Measurements from ENCODE around the gene NPPA. TPM values are rescaled to one million over a fixed set of nuclear protein-coding genes. Genes with fewer than 3 reads are reported as not detected.

The NPPA gene
- total RNA-seq, 1 experiment from 2014 or later: not detected

DNA sequence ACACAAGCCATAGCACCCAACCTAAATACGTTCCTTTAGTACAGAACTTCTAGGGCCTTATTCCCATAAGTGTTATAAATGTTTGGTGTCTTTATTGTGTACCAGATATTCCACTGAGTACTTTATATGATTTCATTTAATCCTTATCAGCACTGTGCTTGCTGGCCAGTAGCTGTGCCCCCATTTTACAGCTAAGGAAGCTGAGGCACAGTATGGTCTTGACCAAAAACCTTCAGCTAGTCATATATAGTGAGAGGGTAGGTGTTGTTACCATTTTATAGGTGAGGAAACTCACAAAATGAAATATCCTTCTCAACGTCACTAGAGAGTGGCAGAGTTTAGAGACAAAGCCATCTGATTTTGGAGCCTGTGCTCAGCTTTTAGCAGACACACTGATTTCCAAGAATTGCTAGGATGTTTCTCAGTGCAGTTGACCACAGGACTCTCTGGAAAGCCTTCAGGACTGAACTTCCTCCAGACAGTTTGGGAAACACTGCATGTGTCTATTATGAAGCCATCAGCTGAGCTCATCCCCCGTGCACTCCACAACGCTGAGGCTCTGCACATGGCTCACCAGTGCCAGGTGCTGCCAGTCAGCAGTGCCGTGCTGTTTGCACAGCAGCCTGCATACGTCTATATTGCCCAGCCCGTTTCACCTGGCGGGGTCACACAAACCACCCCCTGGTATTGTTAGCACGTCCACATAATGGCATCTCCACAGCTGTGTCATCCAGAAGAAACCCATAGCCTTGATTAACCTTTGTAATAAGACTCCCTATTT is 15.4 kb downstream of the NPPA start:
- BruUV-seq (replicated peaks): no TSS peak
- Histone ChIP-seq H3K27ac (no peak overlapping the region), H3K4me3 (no peak overlapping the region), H3K9me3 (ENCODE audit: insufficient read depth, low read depth) (no peaks in the 10 kb centered on the region), H3K27me3 (ENCODE audit: insufficient read depth, low read depth) (no peaks in the 10 kb centered on the region), H3K79me2 (ENCODE audit: low read depth) (no peaks in the 10 kb centered on the region), H2AFZ (no peak overlapping the region), H3K9me2 (ENCODE audit: insufficient read depth) (no peaks in the 10 kb centered on the region), H3K4me1 (replicated peaks; ENCODE audit: insufficient read depth) (no peaks in the 10 kb centered on the region), H3F3A (ENCODE audit: insufficient read depth, low read depth) (no peaks in the 10 kb centered on the region), H3K36me3 (ENCODE audit: low read depth) (no peaks in the 10 kb centered on the region), H4K20me1 (ENCODE audit: insufficient read depth) (no peaks in the 10 kb centered on the region), H3K4me2 (no peak overlapping the region)
- ChIA-PET CTCF (no interaction called here), POLR2A (ENCODE audit: unreplicated experiment) (interaction anchor here (0.6 kb wide), 1 partner anchor 142 kb away, joined by 3 read pairs; no protein-coding TSS in a partner anchor)
- TF ChIP-seq EZH2 (IDR thresholded peaks at IDR 0.05; ENCODE audit: low read depth): no peak
- TF ChIP-seq, protein P1, sequence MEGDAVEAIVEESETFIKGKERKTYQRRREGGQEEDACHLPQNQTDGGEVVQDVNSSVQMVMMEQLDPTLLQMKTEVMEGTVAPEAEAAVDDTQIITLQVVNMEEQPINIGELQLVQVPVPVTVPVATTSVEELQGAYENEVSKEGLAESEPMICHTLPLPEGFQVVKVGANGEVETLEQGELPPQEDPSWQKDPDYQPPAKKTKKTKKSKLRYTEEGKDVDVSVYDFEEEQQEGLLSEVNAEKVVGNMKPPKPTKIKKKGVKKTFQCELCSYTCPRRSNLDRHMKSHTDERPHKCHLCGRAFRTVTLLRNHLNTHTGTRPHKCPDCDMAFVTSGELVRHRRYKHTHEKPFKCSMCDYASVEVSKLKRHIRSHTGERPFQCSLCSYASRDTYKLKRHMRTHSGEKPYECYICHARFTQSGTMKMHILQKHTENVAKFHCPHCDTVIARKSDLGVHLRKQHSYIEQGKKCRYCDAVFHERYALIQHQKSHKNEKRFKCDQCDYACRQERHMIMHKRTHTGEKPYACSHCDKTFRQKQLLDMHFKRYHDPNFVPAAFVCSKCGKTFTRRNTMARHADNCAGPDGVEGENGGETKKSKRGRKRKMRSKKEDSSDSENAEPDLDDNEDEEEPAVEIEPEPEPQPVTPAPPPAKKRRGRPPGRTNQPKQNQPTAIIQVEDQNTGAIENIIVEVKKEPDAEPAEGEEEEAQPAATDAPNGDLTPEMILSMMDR (conservative IDR thresholded peaks at IDR 0.05): no peak
- intact Hi-C loops (cut with micrococcal nuclease; ENCODE audit: unreplicated experiment): loop anchor here (1.0 to 10.0 kb wide), 2 partner anchors 47 to 373 kb away; no protein-coding TSS in a partner anchor
- DNase-seq: no peak

DNA sequence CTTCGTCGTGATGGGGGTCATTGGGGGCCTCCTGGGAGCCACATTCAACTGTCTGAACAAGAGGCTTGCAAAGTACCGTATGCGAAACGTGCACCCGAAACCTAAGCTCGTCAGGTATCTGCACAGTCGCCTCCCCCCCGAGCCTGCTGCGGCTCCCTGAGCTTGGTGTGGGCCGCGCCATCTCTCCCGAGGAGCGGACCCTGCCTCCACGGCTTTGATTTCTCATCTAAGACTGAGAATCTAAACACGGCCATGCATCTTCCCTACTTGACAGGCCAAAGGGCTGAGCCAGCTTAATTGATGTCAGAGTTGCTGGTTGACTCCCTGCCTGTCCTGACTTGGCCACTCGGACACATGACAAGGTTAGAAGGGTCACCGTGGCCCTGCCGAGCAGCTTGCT is 19.1 kb downstream of the NPPA start:
- POLR2A ChIA-PET (ENCODE audit: unreplicated experiment): no interaction called here

DNA sequence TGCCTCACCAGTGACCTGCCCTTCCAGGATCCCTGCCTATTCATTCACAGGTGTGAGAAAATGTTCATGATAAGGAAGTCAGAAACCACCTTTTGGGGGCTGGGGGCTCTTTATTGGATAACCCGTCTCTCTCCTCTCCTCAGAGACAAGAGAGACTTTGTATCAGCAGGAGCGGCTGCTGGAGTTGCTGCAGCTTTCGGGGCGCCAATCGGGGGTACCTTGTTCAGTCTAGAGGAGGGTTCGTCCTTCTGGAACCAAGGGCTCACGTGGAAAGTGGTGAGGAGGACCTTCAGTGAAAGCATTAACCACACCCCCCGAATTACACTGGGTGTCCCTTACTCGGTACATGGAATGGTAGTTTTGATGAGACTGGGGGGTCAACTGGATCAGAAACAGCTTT is 20.6 kb downstream of the NPPA start:
- BruUV-seq (replicated peaks): no TSS peak

More for the DNA sequence above, 19.1 kb downstream of the NPPA start:
- H3K9me2 ChIP-seq (ENCODE audit: insufficient read depth): no peaks in the 10 kb centered on the region
- no peak overlapping the region for H3K4me3 ChIP-seq
- H3F3A ChIP-seq (ENCODE audit: insufficient read depth, low read depth): no peaks in the 10 kb centered on the region
- CTCF ChIA-PET: interaction anchor here (0.6 kb wide), 1 partner anchor 40 kb away, joined by 4 read pairs; no protein-coding TSS in a partner anchor
- no peak for DNase-seq
- intact Hi-C loops (cut with micrococcal nuclease; ENCODE audit: unreplicated experiment): no loop called here
- BruUV-seq (replicated peaks): no TSS peak
- no peak overlapping the region for H3K27ac ChIP-seq
- no peak overlapping the region for H3K4me2 ChIP-seq
- H3K79me2 ChIP-seq (ENCODE audit: low read depth): no peaks in the 10 kb centered on the region
- H3K4me1 ChIP-seq (replicated peaks; ENCODE audit: insufficient read depth): no peaks in the 10 kb centered on the region
- TF ChIP-seq, protein P1 (conservative IDR thresholded peaks at IDR 0.05): no peak
- no peak for TF ChIP-seq EZH2 (IDR thresholded peaks at IDR 0.05; ENCODE audit: low read depth)
- H3K9me3 ChIP-seq (ENCODE audit: insufficient read depth, low read depth): no peaks in the 10 kb centered on the region
- H2AFZ ChIP-seq: no peak overlapping the region
- 0 out of 2 replicates have a peak, but pooled peaks cover 4% of the 10 kb centered on the region for H3K36me3 ChIP-seq (ENCODE audit: low read depth)
- H4K20me1 ChIP-seq (ENCODE audit: insufficient read depth): no peaks in the 10 kb centered on the region
- H3K27me3 ChIP-seq (ENCODE audit: insufficient read depth, low read depth): no peaks in the 10 kb centered on the region

More for the DNA sequence above, 20.6 kb downstream of the NPPA start:
- Histone ChIP-seq H3K27me3 (ENCODE audit: insufficient read depth, low read depth) (no peaks in the 10 kb centered on the region), H2AFZ (no peak overlapping the region), H3K9me3 (ENCODE audit: insufficient read depth, low read depth) (no peaks in the 10 kb centered on the region), H3K4me1 (replicated peaks; ENCODE audit: insufficient read depth) (peaks cover 4% of the 10 kb centered on the region), H3F3A (ENCODE audit: insufficient read depth, low read depth) (peaks cover 7% of the 10 kb centered on the region), H3K4me3 (no peak overlapping the region), H3K9me2 (ENCODE audit: insufficient read depth) (no peaks in the 10 kb centered on the region), H3K4me2 (no peak overlapping the region), H3K27ac (no peak overlapping the region), H4K20me1 (ENCODE audit: insufficient read depth) (no peaks in the 10 kb centered on the region), H3K36me3 (ENCODE audit: low read depth) (peaks cover 4% of the 10 kb centered on the region; the same call in 1 of the 2 replicates), H3K79me2 (ENCODE audit: low read depth) (no peaks in the 10 kb centered on the region)
- TF ChIP-seq EZH2 (IDR thresholded peaks at IDR 0.05; ENCODE audit: low read depth): no peak
- TF ChIP-seq, protein P1 (conservative IDR thresholded peaks at IDR 0.05): no peak
- intact Hi-C loops (cut with micrococcal nuclease; ENCODE audit: unreplicated experiment): no loop called here
- ChIA-PET POLR2A (ENCODE audit: unreplicated experiment) (no interaction called here), CTCF (no interaction called here)
- DNase-seq: no peak
